Spleen (tissue), 7 donors: ENCODE data around the gene TFB1M.

Experiments
- POLR2A ChIP-seq, 3 donors: fragments of 450-650 bp; IDR thresholded peaks; one replicate each; pipeline ENCODE4 v1.5.1; 2017; ENCODE audit warnings: antibody characterized with exemption in 3 of 3, mild to moderate bottlenecking in 1 of 3
- POLR2AphosphoS5 ChIP-seq, 3 donors: sonication (generic); formaldehyde crosslinking; IDR thresholded peaks; one replicate each; pipeline ENCODE4 v1.5.1; 2017; ENCODE audit warnings: antibody characterized with exemption in 3 of 3
- TF ChIP-seq, protein P1 (sequence below), 11 experiments: fragments of 200-600 bp in 7 of 11; fragments of 450-650 bp in 4 of 11; sonication (generic) in 4 of 11; IDR thresholded peaks in 8 of 11; conservative IDR thresholded peaks in 3 of 11; 1 replicate in 7 of 11; 2 replicates in 4 of 11; pipeline versions ENCODE4 v1.4.0 to v1.8.0; 2016 to 2021; ENCODE audit warnings: antibody characterized with exemption in 11 of 11, inconsistent platforms in 4 of 11, mild to moderate bottlenecking in 1 of 11
- donor health status: DM: no; HTN: no; CAD: no; lungs with moderate emphysema.
- donor health status: DM: no; HTN: no; CAD: no.
- donor health status: DM: no; HTN: no; CAD: no.

- TF ChIP-seq, protein P1, sequence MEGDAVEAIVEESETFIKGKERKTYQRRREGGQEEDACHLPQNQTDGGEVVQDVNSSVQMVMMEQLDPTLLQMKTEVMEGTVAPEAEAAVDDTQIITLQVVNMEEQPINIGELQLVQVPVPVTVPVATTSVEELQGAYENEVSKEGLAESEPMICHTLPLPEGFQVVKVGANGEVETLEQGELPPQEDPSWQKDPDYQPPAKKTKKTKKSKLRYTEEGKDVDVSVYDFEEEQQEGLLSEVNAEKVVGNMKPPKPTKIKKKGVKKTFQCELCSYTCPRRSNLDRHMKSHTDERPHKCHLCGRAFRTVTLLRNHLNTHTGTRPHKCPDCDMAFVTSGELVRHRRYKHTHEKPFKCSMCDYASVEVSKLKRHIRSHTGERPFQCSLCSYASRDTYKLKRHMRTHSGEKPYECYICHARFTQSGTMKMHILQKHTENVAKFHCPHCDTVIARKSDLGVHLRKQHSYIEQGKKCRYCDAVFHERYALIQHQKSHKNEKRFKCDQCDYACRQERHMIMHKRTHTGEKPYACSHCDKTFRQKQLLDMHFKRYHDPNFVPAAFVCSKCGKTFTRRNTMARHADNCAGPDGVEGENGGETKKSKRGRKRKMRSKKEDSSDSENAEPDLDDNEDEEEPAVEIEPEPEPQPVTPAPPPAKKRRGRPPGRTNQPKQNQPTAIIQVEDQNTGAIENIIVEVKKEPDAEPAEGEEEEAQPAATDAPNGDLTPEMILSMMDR (IDR thresholded peaks at IDR 0.05 in 8 of 11, conservative IDR thresholded peaks at IDR 0.05 in 3 of 11), result no peak
- TF ChIP-seq POLR2A (IDR thresholded peaks at IDR 0.05) (no peak), POLR2AphosphoS5 (IDR thresholded peaks at IDR 0.05) (no peak)
Measured at GRCh38 chr6:155265843-155266535, 48.3 kb downstream of the TFB1M start.
